CD4-positive, alpha-beta T cell treated with Interleukin-6 at 100 ng/mL for 8 hours (primary cell): ENCODE data around the gene AUNIP.
A peak's percentile ranks its signal among the peaks of the same experiment; 100 is the strongest.

Experiments
- DNase-seq: peaks from one replicate; pipeline ENCODE4 v3.0.0-alpha.2; 2020; ENCODE audit warnings: mixed read lengths, low spot score

Gene AUNIP

GRCh38 chr1:25828491-25828890 is 30.8 kb downstream of the AUNIP start:
- no peak for DNase-seq

GRCh38 chr1:25826571-25826970 is 32.7 kb downstream of the AUNIP start:
- no peak for DNase-seq

GRCh38 chr1:25825605-25826004 is 33.7 kb downstream of the AUNIP start:
- DNase-seq, result no peak

- DNase-seq, result no peak
Observed at GRCh38 chr1:25821630-25822091, 37.6 kb downstream of the AUNIP start.

- no peak for DNase-seq
Observed at GRCh38 chr1:25821112-25821476, 38.2 kb downstream of the AUNIP start.

- peak; percentile 67 for DNase-seq
Observed at GRCh38 chr1:25820247-25821111, 38.8 kb downstream of the AUNIP start.

- DNase-seq, result peak; percentile 93
Observed at GRCh38 chr1:25819491-25820246, 39.6 kb downstream of the AUNIP start, which contains the start of gene MTFR1L. MTFR1L (plus strand) TSS chr1:25819954; CDS start chr1:25823105, 3,151 bp downstream.

GRCh38 chr1:25818569-25818968 is 40.7 kb downstream of the AUNIP start:
- DNase-seq, result no peak

GRCh38 chr1:25817840-25818501 is 41.3 kb downstream of the AUNIP start:
- no peak for DNase-seq

- no peak for DNase-seq
Observed at GRCh38 chr1:25816112-25816718, 43.0 kb downstream of the AUNIP start.

- no peak for DNase-seq
Observed at GRCh38 chr1:25815208-25816111, 43.8 kb downstream of the AUNIP start.

- no peak for DNase-seq
Observed at GRCh38 chr1:25814549-25815087, 44.6 kb downstream of the AUNIP start.

- no peak for DNase-seq
Observed at GRCh38 chr1:25813734-25814471, 45.4 kb downstream of the AUNIP start.

- no peak for DNase-seq
Observed at GRCh38 chr1:25813071-25813733, 46.1 kb downstream of the AUNIP start.

GRCh38 chr1:25811384-25812082 is 47.7 kb downstream of the AUNIP start:
- DNase-seq, result no peak

- peak; percentile 74 for DNase-seq
Observed at GRCh38 chr1:25810341-25811299, 48.6 kb downstream of the AUNIP start.

GRCh38 chr1:25809929-25810328 is 49.3 kb downstream of the AUNIP start:
- DNase-seq, result no peak
